Lung (tissue), 12 donors: ENCODE results near the gene ACVR1B. TPM values are rescaled to one million over a fixed set of nuclear protein-coding genes. Genes with fewer than 3 reads are reported as not detected.

Experiments used
- ATAC-seq: fragments of 200-7000 bp; cut with Tn5 transposase; one replicate; pipeline ENCODE4 v1.9.1; 2020; ENCODE audit warnings: moderate number of reproducible peaks; ENCODE audit not compliant: insufficient read depth, low FRiP score
- DNase-seq, 3 donors: peaks; one replicate each; pipeline ENCODE4 v3.0.0-alpha.2; 2013 to 2017
- H3K27ac ChIP-seq, 2 donors: one replicate each; pipeline ENCODE4 v1.5.1; 2013; ENCODE audit warnings: mild to moderate bottlenecking in 2 of 2, moderate library complexity in 2 of 2, control low read depth in 1 of 2, inconsistent platforms in 1 of 2, low read depth in 1 of 2, low read length in 1 of 2
- H3K27me3 ChIP-seq, 3 donors: one replicate each; pipeline ENCODE4 v1.5.1; 2013; ENCODE audit warnings: low read length in 2 of 3; ENCODE audit not compliant: control insufficient read depth in 3 of 3, insufficient read depth in 3 of 3
- H3K36me3 ChIP-seq, 4 donors: one replicate each; pipeline ENCODE4 v1.5.1; 2013; ENCODE audit warnings: low read length in 4 of 4, mild to moderate bottlenecking in 1 of 4, moderate library complexity in 1 of 4; ENCODE audit not compliant: control insufficient read depth in 4 of 4, insufficient read depth in 4 of 4
- H3K4me1 ChIP-seq, 5 donors: one replicate each; pipeline ENCODE4 v1.5.1; 2013; ENCODE audit warnings: low read length in 5 of 5, mild to moderate bottlenecking in 2 of 5, moderate library complexity in 1 of 5; ENCODE audit not compliant: control insufficient read depth in 5 of 5, insufficient read depth in 5 of 5
- H3K4me3 ChIP-seq: one replicate; pipeline ENCODE4 v1.5.1; 2013; ENCODE audit warnings: mild to moderate bottlenecking, control low read depth, moderate library complexity
- H3K9ac ChIP-seq, 2 donors: one replicate each; pipeline ENCODE4 v1.5.1; 2013; ENCODE audit warnings: low read length in 2 of 2, control low read depth in 1 of 2; ENCODE audit not compliant: insufficient read depth in 1 of 2
- H3K9me3 ChIP-seq, 4 donors: one replicate each; pipeline ENCODE4 v1.5.1; 2013; ENCODE audit warnings: low read length in 3 of 4, mild to moderate bottlenecking in 1 of 4, moderate library complexity in 1 of 4; ENCODE audit not compliant: control insufficient read depth in 4 of 4, insufficient read depth in 3 of 4
- CTCF ChIP-seq: IDR thresholded peaks from 2 replicates; pipeline ENCODE4 v1.5.1; 2012; ENCODE audit warnings: mild to moderate bottlenecking; ENCODE audit errors: control extremely low read depth, extremely low read depth
- WGBS, 2 donors: extraction: QIAGEN DNeasy Blood & Tissue Kit; methylation state at CpG; one replicate each; pipeline ENCODE4 v1.1.7; 2013; 5-methylcytosine and 5-hydroxymethylcytosine counted together
- polyA plus RNA-seq, 2 donors: library from polyadenylated mRNA; stranded (reverse); fragments of 200-250 nt; gene quantifications; one replicate each; pipeline ENCODE4 v1.2.1, GENCODE V29; 2013
- total RNA-seq, 2 donors: library from RNA; depleted of rRNA in 1 of 2; stranded (reverse); fragments of >200 nt in 1 of 2; gene quantifications; one replicate each; pipeline ENCODE4 v1.2.1, GENCODE V29; 2014 to 2021
- donor health status: control.
- donor health status: control.
- donor health status: Bipolar disorder and iron deficiency.
- donor health status: healthy.
- donor health status: DM: yes; HTN: yes; CAD: no.

Gene ACVR1B
- total and polyA plus RNA-seq, 4 donors, result 14.0 to 41.7 (median 21.0) TPM

- DNase-seq (no peak), ATAC-seq (no peak)
- no peaks in the 10 kb centered on the region for H3K27me3 ChIP-seq
- no peak overlapping the region for H3K4me3 ChIP-seq
- WGBS, 2 donors, result 89 to 90% methylated on average over 3 of the region's 3 CpGs
- no peaks in the 10 kb centered on the region for H3K36me3 ChIP-seq
- no peak overlapping the region for H3K27ac ChIP-seq
- TF ChIP-seq CTCF, result no peak
- no peaks in the 10 kb centered on the region for H3K9me3 ChIP-seq
- H3K4me1 ChIP-seq, result peaks cover 0 to 33% (median 21%) of the 10 kb centered on the region in 5 donors
- no peak overlapping the region for H3K9ac ChIP-seq
Measured at GRCh38 chr12:52041035-52041434, 89.5 kb downstream of the ACVR1B start.

- peak overlapping the region in 1 of 2 donors; percentile 48 for H3K27ac ChIP-seq
Measured at GRCh38 chr12:52041695-52042123, 90.2 kb downstream of the ACVR1B start.

GRCh38 chr12:52042706-52043385, 91.3 kb downstream of the ACVR1B start:
- peaks cover 0 to 41% (median 9%) of the 10 kb centered on the region in 5 donors for H3K4me1 ChIP-seq

More at GRCh38 chr12:52041695-52042123, 90.2 kb downstream of the ACVR1B start:
- H3K4me3 ChIP-seq, result no peak overlapping the region
- peaks cover 0 to 33% (median 14%) of the 10 kb centered on the region in 5 donors for H3K4me1 ChIP-seq
- 37 to 56% methylated on average over 6 of the region's 6 CpGs for WGBS, 2 donors
- no peak for TF ChIP-seq CTCF
- H3K36me3 ChIP-seq, result no peaks in the 10 kb centered on the region
- H3K9ac ChIP-seq, result no peak overlapping the region
- no peaks in the 10 kb centered on the region for H3K27me3 ChIP-seq
- ATAC-seq, result no peak
- DNase-seq, result peak; percentile 86 to 87 (median 86)
- H3K9me3 ChIP-seq, result no peaks in the 10 kb centered on the region

More at GRCh38 chr12:52042706-52043385, 91.3 kb downstream of the ACVR1B start:
- Histone ChIP-seq H3K4me3 (no peak overlapping the region), H3K9ac (no peak overlapping the region), H3K27me3 (no peaks in the 10 kb centered on the region), H3K9me3 (no peaks in the 10 kb centered on the region), H3K27ac (peak overlapping the region; percentile 73 to 91), H3K36me3 (no peaks in the 10 kb centered on the region)
- TF ChIP-seq CTCF, result no peak
- ATAC-seq (no peak), DNase-seq (no peak)
- WGBS, 2 donors, result 87 to 91% methylated on average over 8 of the region's 8 CpGs
